ENCODE results near the gene GCHFR.

Gene GCHFR

DNA sequence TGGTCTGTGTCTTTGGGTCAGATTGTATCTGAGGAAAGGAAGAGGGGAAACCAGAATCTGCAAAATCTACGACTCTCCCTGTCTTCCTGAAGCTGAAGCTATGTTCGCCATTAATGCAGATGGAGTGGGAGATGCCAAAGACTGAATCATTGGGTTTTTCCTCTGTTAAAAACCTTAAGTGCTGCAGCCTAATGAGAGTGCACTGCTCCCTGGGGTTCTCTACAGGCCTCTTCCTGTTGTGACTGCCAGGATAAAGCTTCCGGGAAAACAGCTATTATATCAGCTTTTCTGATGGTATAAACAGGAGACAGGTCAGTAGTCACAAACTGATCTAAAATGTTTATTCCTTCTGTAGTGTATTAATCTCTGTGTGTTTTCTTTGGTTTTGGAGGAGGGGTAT lies 32.8 kb upstream of the GCHFR start:
- no peak overlapping the region for H3K4me3 ChIP-seq (ENCODE audit: low read length)
- TF ChIP-seq CTCF (IDR thresholded peaks at IDR 0.05; ENCODE audit: insufficient read depth, low read depth, low read length, missing control alignments) = no peak
- DNase-seq (ENCODE audit: low read depth) = no peak

DNA sequence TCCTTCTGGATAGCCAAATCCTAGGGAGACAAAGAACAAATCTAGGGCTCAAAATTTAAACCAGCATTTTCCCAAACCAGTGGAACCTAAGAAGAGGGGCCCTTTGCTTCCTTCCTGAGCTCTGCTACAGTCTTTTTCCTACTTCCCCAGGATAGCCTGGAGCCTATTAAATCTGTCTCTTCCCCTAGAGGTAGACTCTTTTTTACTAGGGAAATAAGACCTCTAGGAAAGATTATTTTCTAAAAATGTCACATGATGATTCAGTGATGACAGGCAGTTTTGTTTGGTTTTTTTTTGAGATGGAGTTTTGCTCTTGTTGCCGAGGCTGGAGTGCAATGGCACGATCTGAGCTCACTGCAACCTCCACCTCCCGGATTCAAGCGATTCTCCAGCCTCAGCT lies 27.3 kb upstream of the GCHFR start:
- H3K4me3 ChIP-seq (ENCODE audit: low read length) = no peak overlapping the region
- TF ChIP-seq CTCF (IDR thresholded peaks at IDR 0.05; ENCODE audit: insufficient read depth, low read depth, low read length, missing control alignments) = no peak
- no peak for DNase-seq (ENCODE audit: low read depth)

DNA sequence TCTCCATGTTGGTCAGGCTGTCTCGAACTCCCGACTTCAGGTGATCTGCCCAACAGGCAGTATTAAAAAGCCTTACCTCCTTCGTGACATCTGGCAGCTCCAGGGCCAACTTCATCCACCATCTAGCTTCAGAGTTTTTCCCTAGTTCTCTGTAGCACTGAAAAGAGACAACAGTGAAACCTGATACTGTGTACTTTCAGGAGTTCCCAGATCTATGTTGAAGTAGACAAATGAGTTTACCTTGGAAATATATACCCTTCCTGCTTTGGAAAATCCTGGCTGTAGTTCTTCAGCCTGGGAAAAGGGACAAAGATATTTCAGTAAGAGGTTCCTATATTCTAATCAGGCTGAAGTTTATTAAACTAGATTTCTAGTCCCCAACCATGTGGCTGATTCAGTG lies 26.8 kb upstream of the GCHFR start:
- TF ChIP-seq CTCF (IDR thresholded peaks at IDR 0.05; ENCODE audit: insufficient read depth, low read depth, low read length, missing control alignments) = no peak
- no peak overlapping the region for H3K4me3 ChIP-seq (ENCODE audit: low read length)
- no peak for DNase-seq (ENCODE audit: low read depth)

- no peak for DNase-seq (ENCODE audit: low read depth)
- TF ChIP-seq CTCF (IDR thresholded peaks at IDR 0.05; ENCODE audit: insufficient read depth, low read depth, low read length, missing control alignments) = no peak
- no peak overlapping the region for H3K4me3 ChIP-seq (ENCODE audit: low read length)
Observed at GRCh38 chr15:40739047-40739446, 24.8 kb upstream of the GCHFR start.

DNA sequence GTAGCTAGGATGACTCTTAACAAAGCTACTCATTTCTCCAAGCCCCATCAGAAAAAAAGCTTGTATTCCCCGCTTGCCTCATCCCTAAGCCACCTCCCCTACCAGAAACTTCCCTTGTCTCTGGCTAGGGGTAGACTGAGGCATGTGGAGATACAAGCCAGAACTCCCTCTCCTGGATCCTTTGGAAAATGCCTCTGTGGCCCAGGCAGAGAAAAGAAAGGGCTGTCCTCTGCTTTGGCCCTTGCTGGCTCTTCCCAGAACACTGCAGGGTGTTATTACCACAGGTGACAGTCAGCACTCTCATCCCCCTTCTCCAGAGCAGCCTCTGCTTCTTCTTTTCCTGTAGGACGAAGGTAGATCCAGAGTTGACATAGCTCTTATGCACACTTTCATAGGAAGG lies 24.0 kb upstream of the GCHFR start:
- DNase-seq (ENCODE audit: low read depth) = no peak
- TF ChIP-seq CTCF (IDR thresholded peaks at IDR 0.05; ENCODE audit: insufficient read depth, low read depth, low read length, missing control alignments) = no peak
- no peak overlapping the region for H3K4me3 ChIP-seq (ENCODE audit: low read length)

- no peak overlapping the region for H3K4me3 ChIP-seq (ENCODE audit: low read length)
- no peak for DNase-seq (ENCODE audit: low read depth)
- no peak for TF ChIP-seq CTCF (IDR thresholded peaks at IDR 0.05; ENCODE audit: insufficient read depth, low read depth, low read length, missing control alignments)
Observed at GRCh38 chr15:40743485-40743901, 20.4 kb upstream of the GCHFR start.

- H3K4me3 ChIP-seq (ENCODE audit: low read length) = no peak overlapping the region
- DNase-seq (ENCODE audit: low read depth) = peak; percentile 93
- TF ChIP-seq CTCF (IDR thresholded peaks at IDR 0.05; ENCODE audit: insufficient read depth, low read depth, low read length, missing control alignments) = no peak
Observed at GRCh38 chr15:40743921-40744814, 19.7 kb upstream of the GCHFR start.
